GM12801 (cell line): ENCODE results near the gene CLK1.

ENCODE experiments used
- CTCF ChIP-seq: IDR thresholded peaks from one replicate; pipeline ENCODE4 v1.5.1; 2011; ENCODE audit warnings: control low read depth; ENCODE audit not compliant: insufficient read length; ENCODE audit errors: extremely low read depth

Gene CLK1

GRCh38 chr2:200862532-200863000, 1.9 kb downstream of the CLK1 start:
- TF ChIP-seq CTCF: no peak

GRCh38 chr2:200861617-200862155, 2.8 kb downstream of the CLK1 start:
- no peak for TF ChIP-seq CTCF

- no peak for TF ChIP-seq CTCF
Observed at GRCh38 chr2:200860092-200860795, 4.2 kb downstream of the CLK1 start.

- TF ChIP-seq CTCF: no peak
Observed at GRCh38 chr2:200856806-200857205, 7.7 kb downstream of the CLK1 start.

- no peak for TF ChIP-seq CTCF
Observed at GRCh38 chr2:200852605-200853004, 11.9 kb downstream of the CLK1 start.

- TF ChIP-seq CTCF: no peak
Observed at GRCh38 chr2:200851398-200852248, 12.8 kb downstream of the CLK1 start.

GRCh38 chr2:200850512-200851256, 13.8 kb downstream of the CLK1 start:
- TF ChIP-seq CTCF: no peak
